Stimulated activated CD8-positive, alpha-beta memory T cell treated with anti-CD3 and anti-CD28 coated beads, Interleukin-2, amount 100 ng/mL, for 48 hours (primary cell): ENCODE data around the gene STAU1.
"Not testable (repeated sequence)": the region's sequence is repeated elsewhere in the genome, so short reads cannot be mapped to it uniquely, and the experiment has no call there.

Experiments used
- DNase-seq, 2 donors: peaks; one replicate each; pipeline ENCODE4 v3.0.0-alpha.2; 2020; ENCODE audit warnings: low read depth in 2 of 2

STAU1 gene

DNA sequence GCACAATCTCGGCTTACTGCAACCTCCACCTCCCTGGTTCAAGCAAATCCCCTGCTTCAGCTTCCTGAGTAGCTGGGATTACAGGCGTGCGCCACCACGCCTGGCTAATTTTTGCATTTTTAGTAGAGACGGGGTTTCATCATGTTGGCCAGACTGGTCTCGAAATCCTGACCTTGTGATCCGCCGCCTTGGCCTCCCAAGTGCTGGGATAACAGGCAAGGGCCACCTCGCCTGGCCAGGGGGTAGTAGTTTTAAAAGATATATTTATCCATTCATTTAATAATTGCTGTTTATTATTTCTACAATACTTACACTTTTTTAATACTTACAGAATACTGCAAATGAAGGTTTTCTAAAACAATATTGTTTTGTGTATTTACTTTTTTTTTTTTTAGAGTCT lies 15.6 kb upstream of the STAU1 start:
- no peak for DNase-seq

DNA sequence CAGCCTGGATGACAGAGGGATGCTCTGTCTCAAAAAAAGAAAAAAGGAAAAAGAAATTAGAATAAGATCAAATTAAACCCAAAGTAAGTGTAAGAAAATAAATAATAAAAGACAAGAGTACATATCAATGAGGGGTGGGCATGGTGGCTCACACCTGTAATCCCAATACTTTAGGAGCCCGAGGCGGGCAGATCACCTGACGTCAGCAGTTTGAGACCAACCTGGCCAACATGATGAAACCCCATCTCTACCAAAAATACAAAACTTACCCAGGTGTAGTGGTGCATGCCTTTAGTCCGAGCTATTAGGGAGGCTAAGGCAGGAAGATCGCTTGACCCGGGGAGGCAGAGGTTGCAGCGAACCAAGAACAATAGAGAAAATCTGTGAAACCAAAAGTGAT lies 14.9 kb upstream of the STAU1 start:
- DNase-seq, result no peak

DNA sequence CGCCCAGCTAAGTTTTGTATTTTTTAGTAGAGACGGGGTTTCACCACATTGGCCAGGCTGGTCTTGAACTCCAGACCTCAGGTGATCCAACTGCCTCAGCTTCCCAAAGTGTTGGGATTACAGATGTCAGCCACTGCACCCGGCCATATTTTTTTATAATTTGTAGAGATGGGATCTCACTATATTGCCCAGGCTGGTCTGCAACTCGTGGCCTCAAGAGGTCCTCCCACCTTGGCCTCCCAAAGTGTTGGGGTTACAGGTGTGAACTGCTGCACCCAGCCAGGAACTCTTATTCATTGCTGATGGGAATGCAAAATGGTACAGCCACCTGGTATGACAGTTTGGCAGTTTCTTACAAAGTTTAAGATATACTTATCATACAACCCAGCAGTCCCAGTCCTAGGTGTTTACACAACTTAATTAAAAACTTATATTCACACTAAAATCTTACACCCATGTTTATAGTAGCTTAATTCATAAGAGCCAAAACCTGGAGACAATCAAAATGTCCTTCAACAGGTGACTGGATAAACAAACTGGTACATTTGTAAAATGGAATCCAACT lies 11.7 kb upstream of the STAU1 start:
- DNase-seq, result no peak

- not testable (repeated sequence) for DNase-seq
Measured at GRCh38 chr20:49192944-49193518, 4.9 kb upstream of the STAU1 start.

GRCh38 chr20:49187330-49187850 lies 744 bp downstream of the STAU1 start:
- DNase-seq, result no peak

DNA sequence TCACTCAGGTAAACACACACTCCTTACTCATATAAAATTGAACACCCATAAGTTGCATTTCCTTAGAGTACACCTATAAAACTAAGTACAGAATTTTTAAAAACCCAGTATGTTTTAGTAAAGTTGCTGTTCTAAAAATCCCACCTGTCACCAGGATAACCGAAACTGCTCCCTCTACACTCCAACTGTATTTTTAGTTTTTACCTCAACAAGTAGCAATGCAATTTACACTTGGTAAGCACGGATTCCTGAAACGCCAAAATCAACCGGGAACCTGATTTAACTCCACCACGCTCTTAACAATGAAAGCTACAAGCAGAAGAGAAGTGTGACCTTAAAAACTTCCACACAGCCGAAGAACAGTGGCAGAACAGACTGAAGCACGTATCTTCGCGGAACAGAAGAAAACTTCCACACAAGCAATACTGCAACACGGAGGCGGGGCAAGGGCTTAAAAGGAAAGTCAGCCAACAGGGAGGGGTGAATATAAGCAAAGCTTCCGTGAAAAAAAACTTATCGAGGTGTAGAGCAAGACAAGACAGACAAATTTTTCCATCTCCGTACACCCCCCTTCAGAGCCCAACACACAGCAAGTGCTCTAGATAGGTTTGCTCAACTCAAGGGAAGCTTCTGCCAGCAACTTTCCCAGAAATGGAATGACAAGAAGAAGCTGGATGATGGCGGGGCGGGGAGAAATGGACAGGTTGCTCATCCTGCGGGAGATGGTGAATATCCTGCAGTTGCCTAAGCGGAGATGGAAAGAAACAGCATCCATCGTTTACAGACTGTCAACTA lies 1.4 kb downstream of the STAU1 start:
- DNase-seq, result peak in 1 of 2 donors; percentile 49

DNA sequence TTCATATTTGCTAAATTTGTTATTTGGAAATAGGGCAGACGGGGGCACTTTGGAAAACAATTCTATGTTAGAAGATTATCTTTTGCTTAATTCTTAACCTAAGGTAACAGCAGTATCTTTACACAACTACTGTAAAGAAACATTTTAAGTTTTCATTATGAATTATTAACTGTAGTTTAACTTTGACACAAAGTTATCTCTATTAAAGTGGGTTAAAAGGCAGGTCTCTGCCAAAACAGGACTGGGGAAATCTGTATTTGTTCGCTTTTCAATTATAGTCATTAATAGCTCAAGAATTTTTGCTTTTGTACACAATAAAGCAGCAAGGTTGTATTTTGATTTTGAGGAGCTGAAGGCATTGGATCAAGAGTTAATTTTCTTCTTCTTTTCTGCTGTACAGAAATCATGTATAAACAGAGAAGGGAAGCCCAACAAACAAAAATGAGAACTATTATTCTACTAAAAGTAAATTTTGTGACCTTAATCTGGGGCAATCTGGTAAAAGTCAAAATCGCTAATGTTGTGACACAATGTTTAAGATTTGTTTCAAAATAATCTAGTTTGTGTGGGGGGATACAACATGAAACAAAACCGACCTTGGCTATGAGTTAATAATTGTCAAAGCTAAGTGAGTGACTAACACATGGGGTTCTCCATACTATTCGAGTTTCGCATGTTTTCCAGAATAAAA lies 2.9 kb downstream of the STAU1 start:
- DNase-seq, result no peak

GRCh38 chr20:49184691-49185070 lies 3.5 kb downstream of the STAU1 start:
- DNase-seq, result no peak

GRCh38 chr20:49184084-49184501 lies 4.0 kb downstream of the STAU1 start:
- DNase-seq, result not testable (repeated sequence)

- DNase-seq, result no peak
Measured at GRCh38 chr20:49183444-49183843, 4.7 kb downstream of the STAU1 start.

DNA sequence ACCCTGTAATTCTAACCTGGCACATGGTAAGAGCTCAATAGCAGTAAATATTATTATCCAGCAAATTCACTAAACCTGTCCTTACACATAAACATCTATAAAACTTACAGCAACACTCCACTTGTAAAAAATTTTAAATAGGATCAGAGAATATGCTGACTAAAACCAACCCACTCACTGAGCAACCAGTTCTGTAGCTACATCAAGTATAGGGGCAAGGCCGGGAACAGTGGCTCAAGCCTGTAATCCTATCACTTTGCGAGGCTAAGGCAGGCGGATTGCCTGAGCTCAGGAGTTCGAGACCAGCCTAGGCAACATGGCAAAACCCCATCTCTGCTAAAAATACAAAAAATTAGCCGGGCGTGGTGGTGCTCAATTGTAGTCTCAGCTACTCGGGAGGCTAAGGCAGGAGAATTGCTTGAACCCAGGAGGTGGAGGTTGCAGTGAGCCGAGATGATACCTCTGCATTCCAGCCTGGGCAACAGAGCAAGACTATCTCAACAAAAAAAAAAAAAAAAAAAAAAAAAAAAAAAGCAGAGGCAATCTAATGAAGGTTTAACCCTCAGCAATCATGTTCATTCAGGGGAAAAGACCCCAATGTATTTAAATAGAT lies 6.8 kb downstream of the STAU1 start:
- DNase-seq, result no peak

DNA sequence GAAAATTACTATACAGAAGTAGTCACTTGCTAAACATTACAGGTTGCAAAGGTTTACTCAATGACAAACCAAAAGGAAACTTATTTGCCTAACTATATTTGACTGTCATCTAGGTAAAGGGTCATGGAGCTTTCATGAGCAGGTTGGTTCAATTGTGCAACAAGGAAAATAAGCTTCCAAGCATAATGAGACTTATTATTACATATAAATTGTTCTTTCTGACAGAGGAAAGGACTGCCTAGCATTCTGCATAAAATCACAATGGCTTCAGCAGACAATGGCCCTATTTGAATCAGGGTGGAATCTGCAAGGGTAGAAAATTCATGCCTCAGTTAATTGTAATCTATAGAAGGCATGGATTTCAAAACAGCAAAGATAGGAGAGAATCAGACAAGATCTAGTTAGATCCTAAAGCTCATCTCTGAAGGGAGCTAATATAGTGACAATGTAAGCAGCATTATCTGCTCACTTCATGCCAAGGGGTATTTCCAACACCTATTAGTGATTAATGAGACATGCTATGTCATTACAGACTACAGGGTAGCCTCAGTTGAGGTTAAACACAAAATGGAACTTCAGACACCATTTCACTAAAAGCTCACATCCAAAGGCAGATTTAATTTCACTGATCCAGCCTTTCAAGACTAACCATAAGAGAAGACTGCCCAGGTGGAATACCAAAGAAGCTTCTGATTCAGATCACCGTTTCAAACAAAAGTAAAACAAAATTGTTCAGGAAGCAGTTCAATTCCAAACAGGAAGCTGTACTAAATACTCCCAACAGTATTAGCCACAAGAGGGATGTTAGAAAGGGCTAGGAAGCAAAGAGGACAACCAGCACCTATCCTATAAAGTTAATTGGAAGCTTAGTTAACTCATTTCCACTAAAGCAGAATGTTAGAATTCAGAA lies 8.5 kb downstream of the STAU1 start:
- no peak for DNase-seq

DNA sequence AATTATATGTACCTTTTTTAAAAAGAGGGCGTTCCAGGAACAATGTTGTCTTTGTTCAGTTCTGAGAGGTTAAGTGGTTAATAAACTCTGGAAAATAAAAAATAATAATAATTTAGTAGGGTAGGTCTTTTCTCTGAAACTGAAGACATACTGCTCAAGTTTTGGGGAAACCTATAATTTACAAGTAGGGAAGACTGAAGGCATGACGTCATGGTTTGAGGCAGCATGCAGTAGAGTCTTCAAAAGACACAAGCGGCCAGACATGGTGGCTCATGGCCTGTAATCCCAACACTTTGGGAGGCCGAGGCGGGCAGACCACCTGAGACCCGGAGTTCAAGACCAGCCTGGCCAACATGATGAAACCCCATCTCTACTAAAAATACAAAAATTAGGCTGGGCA lies 14.0 kb downstream of the STAU1 start:
- no peak for DNase-seq

DNA sequence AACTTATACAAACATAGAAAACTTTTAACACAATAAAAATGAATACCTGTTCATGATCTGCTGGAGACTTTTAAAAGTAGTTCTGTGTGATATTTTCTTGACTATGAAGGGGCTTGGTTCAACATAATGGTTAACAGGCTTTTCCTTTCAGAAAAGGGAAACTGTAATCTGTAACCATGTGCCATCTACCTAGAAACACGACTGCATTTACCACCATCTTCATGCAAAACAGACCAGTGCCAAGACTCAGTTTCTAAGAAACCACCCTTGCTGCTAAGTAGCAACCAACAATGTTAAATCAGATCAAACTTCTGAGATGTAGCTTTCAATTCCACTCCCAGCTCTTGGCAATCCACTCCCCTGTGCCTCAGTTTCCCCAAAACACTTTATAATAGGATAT lies 15.7 kb downstream of the STAU1 start:
- no peak for DNase-seq

DNA sequence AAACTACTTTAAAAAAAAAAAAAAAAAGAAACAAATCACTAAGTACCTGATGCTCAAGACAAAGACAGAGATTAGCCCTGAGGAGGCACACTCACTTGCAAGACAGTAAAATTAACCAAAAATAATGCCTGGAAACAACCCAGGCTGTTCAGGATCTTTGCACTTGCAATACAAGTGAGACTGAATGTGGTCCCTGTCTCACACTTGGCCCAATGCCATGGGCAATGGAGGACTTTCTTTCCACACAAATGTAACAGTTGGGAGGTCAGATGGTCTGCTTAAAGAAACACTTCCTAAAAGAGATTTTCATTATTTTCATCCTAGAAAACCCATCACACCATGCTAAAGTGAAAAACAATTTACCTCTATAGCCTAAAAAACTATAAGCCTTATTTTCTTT lies 16.2 kb downstream of the STAU1 start:
- no peak for DNase-seq

GRCh38 chr20:49170714-49171113 lies 17.4 kb downstream of the STAU1 start:
- DNase-seq, result no peak

DNA sequence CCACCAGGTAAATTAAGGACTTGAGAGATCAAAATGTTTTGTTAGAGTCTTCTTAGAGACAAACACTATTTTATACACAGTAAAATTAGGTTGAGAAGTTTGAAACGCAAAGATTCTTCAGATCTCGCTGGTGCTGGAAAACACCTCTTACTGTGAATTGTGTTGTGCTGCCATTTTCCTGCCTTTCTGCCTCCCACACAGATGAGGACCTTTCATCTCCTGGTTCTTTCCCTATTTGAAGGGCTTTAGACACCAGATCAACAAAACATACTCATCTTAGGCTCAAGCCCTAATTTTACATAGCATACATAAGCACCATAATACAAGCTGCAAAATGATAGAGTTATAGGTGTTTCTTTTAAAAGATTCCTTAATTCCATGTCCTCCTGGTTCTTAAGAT lies 18.6 kb downstream of the STAU1 start:
- DNase-seq, result no peak

GRCh38 chr20:49168864-49169263 lies 19.3 kb downstream of the STAU1 start:
- not testable (repeated sequence) for DNase-seq

GRCh38 chr20:49167811-49168507 lies 20.2 kb downstream of the STAU1 start:
- no peak for DNase-seq
